A549 (cell line): ENCODE measurements around the gene WFDC1.

Source experiments
- CBX2 ChIP-seq: fragments of 200-600 bp; sonication (generic); IDR thresholded peaks from 2 replicates; pipeline ENCODE4 v1.6.1; 2016; ENCODE audit warnings: low read depth, mild to moderate bottlenecking, borderline replicate concordance
- CEBPB ChIP-seq, 2 experiments: fragments of >200 bp in 1 of 2; sonication (Bioruptor Twin) in 1 of 2; formaldehyde crosslinking in 1 of 2; IDR thresholded peaks; 2 replicates each; pipeline ENCODE4 v1.6.1; 2012 to 2016
- EP300 ChIP-seq, 2 experiments: fragments of >200 bp; sonication (Bioruptor Twin); formaldehyde crosslinking; IDR thresholded peaks; 2 replicates in 1 of 2; 3 replicates in 1 of 2; pipeline ENCODE4 v1.6.1; 2016 to 2017
- POLR2A ChIP-seq: IDR thresholded peaks from 2 replicates; pipeline ENCODE4 v1.6.1; 2012; ENCODE audit warnings: mild to moderate bottlenecking, low read length
- RAD21 ChIP-seq, 2 experiments: fragments of >200 bp in 1 of 2; sonication (Bioruptor Twin) in 1 of 2; formaldehyde crosslinking in 1 of 2; IDR thresholded peaks in 1 of 2; conservative IDR thresholded peaks in 1 of 2; 2 replicates in 1 of 2; 3 replicates in 1 of 2; pipeline ENCODE4 v1.6.1; 2012 to 2018; ENCODE audit warnings: inconsistent platforms in 1 of 2
- RCOR1 ChIP-seq: fragments of 150-350 bp; IDR thresholded peaks from 2 replicates; pipeline ENCODE4 v1.6.1; 2014; ENCODE audit warnings: antibody characterized with exemption, low read length, low read depth
- ZFP36 ChIP-seq: fragments of 450-650 bp; IDR thresholded peaks from 2 replicates; pipeline ENCODE4 v1.6.1; 2014; ENCODE audit warnings: borderline replicate concordance; ENCODE audit not compliant: partially characterized antibody
- TF ChIP-seq, protein P1 (sequence below): fragments of >200 bp; sonication (Bioruptor Twin); formaldehyde crosslinking; IDR thresholded peaks from 3 replicates; pipeline ENCODE4 v1.5.1; 2016
- TF ChIP-seq, protein P2 (sequence below): fragments of 450-650 bp; IDR thresholded peaks from 2 replicates; pipeline ENCODE4 v1.6.1; 2014; ENCODE audit warnings: antibody characterized with exemption
- TF ChIP-seq, protein P3 (sequence below): IDR thresholded peaks from 2 replicates; pipeline ENCODE4 v1.6.1; 2012
- TF ChIP-seq, protein P4 (sequence below): fragments of 250-450 bp; sonication (Bioruptor Pico); IDR thresholded peaks from 2 replicates; pipeline ENCODE4 v1.5.0; 2021; ENCODE audit warnings: mild to moderate bottlenecking, moderate library complexity, borderline replicate concordance

DNA sequence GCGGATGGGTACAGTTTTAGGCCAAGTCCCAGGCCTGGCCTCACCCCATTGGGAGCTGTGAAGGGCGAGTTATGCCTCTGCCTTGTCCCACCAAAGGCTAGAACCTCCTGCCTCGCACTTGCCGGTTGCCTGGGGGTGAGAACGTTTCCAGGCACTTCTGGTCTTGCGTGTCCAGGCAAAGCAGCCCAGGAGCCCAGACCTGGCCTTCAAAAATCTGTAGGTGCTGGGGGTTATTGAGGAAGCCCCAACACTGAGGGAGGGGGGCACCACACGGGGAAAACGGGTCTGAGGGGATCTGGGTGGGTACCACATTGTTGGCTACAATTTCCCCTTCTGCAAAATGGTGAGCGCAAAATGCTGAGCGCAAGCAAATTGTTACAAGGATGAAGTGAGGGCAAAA lies 61.5 kb downstream of the WFDC1 start:
- TF ChIP-seq, protein P1, sequence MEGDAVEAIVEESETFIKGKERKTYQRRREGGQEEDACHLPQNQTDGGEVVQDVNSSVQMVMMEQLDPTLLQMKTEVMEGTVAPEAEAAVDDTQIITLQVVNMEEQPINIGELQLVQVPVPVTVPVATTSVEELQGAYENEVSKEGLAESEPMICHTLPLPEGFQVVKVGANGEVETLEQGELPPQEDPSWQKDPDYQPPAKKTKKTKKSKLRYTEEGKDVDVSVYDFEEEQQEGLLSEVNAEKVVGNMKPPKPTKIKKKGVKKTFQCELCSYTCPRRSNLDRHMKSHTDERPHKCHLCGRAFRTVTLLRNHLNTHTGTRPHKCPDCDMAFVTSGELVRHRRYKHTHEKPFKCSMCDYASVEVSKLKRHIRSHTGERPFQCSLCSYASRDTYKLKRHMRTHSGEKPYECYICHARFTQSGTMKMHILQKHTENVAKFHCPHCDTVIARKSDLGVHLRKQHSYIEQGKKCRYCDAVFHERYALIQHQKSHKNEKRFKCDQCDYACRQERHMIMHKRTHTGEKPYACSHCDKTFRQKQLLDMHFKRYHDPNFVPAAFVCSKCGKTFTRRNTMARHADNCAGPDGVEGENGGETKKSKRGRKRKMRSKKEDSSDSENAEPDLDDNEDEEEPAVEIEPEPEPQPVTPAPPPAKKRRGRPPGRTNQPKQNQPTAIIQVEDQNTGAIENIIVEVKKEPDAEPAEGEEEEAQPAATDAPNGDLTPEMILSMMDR = no peak
- TF ChIP-seq, protein P2, sequence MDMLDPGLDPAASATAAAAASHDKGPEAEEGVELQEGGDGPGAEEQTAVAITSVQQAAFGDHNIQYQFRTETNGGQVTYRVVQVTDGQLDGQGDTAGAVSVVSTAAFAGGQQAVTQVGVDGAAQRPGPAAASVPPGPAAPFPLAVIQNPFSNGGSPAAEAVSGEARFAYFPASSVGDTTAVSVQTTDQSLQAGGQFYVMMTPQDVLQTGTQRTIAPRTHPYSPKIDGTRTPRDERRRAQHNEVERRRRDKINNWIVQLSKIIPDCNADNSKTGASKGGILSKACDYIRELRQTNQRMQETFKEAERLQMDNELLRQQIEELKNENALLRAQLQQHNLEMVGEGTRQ = no peak
- TF ChIP-seq POLR2A = no peak
- TF ChIP-seq EP300 (IDR thresholded peaks at IDR 0.05) = no peak
- TF ChIP-seq, protein P3, sequence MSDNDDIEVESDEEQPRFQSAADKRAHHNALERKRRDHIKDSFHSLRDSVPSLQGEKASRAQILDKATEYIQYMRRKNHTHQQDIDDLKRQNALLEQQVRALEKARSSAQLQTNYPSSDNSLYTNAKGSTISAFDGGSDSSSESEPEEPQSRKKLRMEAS = no peak
- no peak for TF ChIP-seq RAD21 (conservative IDR thresholded peaks at IDR 0.05 in 1 of 2, IDR thresholded peaks at IDR 0.05 in 1 of 2)
- no peak for TF ChIP-seq RCOR1
- no peak for TF ChIP-seq CBX2
- no peak for TF ChIP-seq ZFP36
- TF ChIP-seq, protein P4, sequence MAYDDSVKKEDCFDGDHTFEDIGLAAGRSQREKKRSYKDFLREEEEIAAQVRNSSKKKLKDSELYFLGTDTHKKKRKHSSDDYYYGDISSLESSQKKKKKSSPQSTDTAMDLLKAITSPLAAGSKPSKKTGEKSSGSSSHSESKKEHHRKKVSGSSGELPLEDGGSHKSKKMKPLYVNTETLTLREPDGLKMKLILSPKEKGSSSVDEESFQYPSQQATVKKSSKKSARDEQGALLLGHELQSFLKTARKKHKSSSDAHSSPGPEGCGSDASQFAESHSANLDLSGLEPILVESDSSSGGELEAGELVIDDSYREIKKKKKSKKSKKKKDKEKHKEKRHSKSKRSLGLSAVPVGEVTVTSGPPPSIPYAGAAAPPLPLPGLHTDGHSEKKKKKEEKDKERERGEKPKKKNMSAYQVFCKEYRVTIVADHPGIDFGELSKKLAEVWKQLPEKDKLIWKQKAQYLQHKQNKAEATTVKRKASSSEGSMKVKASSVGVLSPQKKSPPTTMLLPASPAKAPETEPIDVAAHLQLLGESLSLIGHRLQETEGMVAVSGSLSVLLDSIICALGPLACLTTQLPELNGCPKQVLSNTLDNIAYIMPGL (CRISPR knock-in tag) = no peak
- TF ChIP-seq CEBPB (IDR thresholded peaks at IDR 0.05) = no peak
